NCI-H2196 (cell line): ENCODE results near the gene ARL8A.
"Not testable (repeated sequence)": the region's sequence is repeated elsewhere in the genome, so short reads cannot be mapped to it uniquely, and the experiment has no call there.

Experiments
- DNase-seq: peaks from one replicate; lab custom pipeline; 2025; ENCODE audit not compliant: unreplicated experiment; lab: John Stamatoyannopoulos, UW

Gene ARL8A

DNA sequence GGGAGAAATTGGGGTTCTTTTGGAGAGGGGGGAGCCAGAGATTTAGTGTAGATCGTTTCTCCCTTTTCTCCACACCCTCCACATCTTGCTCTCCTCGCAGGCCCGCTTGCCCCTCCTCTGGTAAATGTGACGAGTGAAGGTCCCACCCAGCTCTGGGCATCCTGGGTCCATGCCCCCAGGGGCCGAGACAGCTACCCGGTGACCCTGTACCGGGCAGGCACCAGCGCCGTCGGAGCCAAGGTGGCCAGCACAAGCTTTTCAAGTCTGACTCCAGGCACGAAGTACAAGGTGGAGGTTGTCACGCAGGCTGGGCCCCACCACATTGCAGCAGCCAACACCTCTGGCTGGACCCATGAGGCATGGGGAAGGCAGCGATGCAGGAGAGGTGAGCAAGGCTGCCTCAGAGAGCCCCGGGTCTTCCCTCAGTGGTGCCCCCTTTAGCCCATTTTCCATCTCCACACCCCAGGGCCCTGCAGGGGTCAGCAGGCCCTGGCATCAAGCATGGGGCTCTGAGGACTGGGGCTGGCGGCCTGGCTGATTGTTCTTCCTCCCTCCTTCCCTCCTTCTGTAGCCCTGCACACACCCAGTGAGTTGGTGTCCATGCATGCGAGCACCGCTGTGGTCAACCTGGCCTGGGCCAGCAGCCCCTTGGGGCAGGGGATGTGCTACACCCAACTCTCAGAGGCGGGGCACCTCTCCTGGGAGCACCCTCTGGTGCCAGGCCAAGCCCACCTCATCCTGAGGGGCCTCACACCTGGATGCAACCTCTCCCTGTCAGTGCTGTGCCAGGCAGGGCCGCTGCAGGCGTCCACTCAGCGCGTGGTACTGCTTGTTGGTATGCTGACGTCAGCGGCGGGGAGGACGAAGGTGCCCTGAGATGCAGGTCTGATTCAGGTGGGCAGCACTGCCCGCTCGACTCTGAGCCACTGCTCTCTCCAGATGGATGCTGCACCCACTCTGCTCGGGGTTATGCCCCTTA is 32.7 kb upstream of the ARL8A start:
- DNase-seq = no peak

DNA sequence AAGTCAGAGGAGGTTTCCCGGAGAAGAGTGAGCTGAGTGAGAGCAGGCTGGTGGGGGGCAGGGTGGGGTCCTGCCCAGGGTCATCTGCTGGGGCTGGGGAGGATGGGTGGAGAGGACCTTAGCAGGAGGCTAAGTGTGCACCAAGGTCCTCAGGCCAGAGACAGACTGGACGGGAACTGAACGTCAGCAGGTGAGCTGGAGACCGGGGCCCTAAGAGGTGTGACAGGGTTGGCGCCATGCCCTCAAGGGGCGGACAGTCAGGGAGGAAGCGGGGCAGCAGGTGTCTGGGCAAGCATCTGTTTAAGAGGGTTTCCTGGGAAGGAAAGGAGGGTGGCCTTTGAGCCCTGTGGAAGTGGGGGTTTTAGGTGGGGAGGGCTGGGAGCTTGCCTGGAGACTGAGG is 29.5 kb upstream of the ARL8A start:
- DNase-seq = no peak

DNA sequence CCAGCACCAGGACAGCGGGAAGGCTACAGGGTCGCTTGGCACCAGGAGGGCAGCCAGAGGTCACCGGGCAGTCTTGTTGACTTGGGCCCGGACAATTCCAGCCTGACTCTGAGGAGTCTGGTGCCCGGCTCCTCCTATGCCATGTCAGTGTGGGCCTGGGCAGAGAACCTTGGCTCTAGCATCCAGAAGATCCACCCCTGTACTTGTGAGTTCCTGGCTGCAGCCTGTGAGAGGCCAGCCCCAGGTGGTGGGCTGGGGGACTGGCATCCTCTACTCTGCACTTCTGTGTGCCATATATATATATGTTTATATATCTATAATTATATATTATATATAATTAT is 27.4 kb upstream of the ARL8A start:
- DNase-seq = no peak

DNA sequence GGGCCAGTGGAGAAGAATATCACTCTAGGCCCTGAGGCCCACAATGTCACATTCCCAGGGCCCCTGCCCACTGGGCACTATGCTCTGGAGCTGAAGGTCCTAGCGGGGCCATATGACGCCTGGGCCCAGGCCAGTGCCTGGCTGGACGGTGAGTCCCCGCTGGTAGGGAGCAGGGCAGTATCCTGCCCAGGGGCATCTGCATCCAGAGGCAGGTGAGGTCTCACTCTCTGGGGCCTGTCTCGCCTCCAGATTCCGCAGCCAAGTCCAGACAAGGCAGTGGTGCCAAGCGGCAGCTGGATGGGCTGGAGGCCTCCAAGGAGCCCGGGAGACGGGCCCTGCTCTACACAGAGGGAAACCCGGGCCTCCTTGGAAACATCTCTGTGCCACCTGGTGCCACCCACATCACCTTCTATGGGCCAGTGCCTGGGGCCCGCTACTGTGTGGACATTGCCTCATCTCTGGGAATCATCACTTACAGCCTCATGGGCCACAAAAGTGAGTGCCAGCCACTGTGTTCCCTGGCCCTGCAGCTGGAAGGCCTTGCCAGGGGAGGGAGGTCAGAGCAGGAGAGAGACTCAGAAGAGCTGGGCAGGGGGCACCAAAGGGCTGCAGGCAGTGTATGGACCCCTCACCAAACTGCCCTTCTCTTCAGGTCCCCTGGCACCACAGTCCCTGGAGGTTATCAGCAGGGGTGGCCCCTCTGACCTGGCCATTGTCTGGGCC is 26.9 kb upstream of the ARL8A start:
- no peak for DNase-seq

DNA sequence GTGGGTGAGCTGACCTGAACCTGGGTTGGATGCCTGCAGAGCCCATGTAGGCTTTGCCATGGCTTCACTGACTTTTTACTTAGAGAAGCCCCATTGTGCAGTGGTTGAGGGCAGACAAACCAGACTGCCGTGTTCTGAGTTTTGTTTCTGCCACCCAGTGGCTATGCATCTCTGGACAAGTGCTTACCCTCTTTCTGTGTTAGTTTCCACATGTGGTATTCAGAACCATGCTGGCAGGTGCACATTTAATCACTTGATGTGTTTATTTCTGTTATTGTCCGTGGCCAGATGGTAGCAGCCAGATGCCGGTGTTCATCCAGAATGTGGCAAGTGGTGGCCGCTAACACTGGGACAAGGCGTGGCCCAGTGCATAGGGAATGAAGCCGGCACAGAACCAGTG is 26.2 kb upstream of the ARL8A start:
- no peak for DNase-seq

DNA sequence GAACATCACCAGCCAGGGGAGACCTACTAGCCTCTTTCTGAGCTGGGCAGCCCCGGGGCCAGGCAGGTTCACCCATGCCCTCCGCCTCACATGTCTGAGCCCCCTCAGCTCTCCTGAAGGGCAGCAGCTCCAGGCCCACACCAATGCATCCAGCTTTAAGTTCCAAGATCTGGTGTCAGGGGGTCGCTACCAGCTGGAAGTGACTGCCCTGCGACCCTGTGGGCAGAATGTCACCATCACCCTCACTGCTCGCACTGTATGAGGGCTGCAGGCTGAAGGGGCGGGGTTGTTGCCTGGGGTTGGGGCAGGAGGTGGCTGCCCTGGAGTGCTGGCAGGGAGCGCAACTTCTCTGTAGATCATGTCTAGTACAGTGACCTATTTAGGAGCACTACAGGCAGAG is 24.3 kb upstream of the ARL8A start:
- DNase-seq = no peak

DNA sequence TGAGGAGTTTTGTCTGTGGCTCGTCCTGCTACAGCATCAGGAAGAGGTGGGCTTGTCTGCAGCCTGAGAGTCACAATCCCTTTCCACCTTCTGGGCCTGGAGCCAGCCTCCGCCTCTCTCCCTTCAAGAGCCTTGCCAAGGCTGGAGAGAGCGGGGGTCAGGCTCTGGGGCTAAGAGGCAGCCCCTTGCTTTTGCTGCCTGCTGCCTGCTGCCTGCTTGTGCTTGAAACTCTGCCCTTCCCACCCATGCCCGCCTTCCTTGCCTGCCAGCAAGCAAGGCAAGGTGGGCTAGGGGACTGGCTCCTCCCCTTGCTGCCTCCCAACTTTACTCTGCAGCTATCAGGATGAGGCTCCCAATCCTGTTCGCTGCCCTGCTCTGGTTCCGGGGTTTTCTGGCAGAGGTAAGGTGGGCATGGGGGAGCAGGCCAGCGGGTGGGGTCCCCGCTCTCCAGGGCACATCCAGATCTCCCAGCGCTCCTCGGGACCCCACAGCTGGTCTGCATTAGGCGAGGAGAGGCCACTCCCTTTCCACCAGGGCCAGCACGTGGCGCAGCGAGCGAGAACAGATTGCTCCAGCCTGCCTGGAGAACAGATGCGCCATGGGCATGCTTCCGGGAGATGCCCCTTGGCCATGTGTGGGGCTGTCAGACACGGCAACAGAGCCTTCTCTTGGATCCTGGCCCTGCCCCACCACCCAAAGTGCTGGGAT is 23.3 kb upstream of the ARL8A start:
- no peak for DNase-seq

DNA sequence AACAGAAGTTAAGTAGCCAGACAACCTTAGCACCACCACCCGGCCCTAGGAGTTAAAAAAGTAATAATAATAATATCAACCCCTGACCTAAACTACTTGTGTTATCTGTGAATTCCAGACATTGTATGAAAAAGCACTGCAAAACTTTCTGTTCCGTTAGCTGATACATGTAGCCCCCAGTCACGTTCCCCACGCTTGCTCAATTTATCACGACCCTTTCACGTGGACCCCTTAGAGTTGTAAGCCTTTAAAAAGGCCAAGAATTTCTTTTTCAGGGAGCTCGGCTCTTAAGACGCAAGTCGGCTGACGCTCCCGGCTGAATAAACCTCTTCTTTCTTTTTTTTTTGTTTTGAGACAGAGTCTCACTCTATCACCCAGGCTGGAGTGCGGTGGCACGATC is 22.5 kb upstream of the ARL8A start:
- not testable (repeated sequence) for DNase-seq

DNA sequence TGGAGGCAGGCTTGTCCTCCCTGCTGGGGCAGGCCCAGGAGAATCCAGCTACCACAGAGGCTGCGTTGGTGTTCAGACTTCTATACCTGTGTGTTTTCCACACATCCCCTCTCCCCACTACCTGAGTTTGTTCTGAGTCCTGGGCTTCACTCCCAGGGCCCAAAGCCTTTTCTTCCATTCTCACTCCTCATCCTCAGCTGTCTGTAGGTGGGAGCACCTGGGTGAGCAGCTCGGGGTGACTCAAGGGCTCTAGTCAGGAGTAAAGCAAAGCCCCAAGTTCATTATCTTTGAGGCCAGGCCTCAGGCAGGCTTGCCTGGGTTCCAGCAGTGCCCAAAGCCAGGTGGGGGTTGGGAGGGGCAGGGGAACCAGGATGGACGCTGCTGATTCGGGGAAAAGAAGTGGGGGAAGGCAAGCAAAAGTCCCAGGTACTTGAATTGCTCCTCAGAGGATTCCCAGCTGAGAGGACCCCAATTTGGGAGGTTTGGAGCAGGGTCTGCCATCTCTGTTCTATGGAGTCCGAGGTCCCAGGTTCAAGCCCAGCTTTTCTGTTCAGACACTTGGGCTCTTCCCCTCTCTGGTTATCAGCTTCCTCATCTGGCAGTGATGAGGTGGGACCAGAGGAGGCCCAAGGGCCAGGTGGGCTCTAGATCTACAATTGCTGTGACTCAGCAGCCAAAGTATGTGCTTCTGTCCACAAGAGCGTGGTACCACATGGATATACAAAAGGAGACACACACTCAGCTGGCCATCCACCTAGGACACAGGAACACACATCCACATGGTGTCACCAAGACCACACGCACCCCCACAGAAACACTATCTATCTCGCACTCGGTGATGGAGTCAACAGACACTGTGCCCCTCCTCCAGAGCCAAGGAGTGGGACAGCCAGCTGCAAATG is 21.7 kb upstream of the ARL8A start:
- DNase-seq = no peak

DNA sequence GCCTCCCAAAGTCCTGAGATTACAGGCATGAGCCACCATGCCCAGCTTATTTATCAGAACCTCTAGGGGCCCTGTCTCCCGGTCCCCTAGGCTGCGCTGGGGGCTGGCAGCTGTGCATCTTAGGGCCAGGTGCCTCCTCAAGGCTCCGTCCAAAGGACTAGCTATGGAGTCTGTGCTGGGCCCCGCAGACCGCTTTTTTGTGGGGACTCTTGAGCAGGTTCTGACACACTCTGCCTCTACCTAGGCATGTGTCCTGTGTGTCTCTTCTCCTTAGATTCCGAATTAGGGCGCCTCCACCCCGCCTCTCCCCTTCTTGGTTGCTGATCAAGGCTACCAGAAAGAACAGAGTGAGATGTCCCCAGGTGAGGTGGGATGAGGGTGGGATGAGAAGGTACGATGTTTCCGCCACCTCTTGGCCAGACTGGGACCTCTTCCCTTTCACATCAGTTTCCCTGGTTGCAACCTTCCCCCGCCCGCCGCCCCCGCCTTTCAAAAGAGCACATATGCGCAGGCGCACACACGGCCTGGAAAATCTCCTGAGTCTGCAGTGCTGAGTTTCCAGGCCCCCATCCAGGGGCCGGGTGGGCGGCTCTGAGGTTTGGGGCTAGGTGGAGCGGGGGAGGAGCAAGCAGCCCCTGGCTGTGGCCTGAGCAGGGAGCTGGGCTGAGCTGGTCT is 20.9 kb upstream of the ARL8A start:
- DNase-seq = no peak

DNA sequence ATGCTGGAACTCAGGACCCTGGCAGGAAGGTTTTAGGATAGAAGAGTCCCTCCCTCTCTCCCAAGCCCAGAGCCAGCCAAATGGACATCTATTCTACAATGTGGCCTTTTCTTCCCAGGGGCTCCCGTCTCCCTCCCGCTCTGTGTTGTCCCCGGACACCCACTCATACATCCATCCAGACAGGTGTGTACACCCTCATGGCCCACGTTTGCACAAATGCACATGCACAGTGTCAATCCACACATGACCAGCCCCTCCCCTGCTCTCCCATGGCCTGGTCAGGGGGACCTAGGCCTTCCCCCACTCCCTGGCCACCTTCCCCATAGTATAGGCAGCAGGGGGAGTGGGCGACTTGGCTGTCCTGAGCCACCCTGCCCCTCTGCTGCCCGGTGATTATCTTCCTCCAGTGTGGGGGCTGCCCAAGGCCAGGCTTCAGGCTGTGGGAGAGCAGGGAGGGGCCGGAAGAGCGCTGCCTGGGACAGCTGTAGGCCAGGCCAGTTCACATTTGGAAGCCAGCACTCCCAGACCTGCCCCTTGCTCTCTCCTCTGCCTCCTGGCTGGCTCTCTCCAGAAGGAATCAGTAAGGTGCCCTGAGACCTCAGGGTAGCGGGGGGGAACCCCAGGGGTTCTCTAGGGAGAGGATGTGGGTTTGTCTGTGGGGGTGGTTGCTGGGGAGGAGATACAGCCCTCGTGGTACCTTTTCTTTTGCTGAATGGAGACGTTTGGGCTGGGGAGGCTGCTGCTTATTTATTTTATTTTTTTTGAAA is 19.9 kb upstream of the ARL8A start:
- no peak for DNase-seq

DNA sequence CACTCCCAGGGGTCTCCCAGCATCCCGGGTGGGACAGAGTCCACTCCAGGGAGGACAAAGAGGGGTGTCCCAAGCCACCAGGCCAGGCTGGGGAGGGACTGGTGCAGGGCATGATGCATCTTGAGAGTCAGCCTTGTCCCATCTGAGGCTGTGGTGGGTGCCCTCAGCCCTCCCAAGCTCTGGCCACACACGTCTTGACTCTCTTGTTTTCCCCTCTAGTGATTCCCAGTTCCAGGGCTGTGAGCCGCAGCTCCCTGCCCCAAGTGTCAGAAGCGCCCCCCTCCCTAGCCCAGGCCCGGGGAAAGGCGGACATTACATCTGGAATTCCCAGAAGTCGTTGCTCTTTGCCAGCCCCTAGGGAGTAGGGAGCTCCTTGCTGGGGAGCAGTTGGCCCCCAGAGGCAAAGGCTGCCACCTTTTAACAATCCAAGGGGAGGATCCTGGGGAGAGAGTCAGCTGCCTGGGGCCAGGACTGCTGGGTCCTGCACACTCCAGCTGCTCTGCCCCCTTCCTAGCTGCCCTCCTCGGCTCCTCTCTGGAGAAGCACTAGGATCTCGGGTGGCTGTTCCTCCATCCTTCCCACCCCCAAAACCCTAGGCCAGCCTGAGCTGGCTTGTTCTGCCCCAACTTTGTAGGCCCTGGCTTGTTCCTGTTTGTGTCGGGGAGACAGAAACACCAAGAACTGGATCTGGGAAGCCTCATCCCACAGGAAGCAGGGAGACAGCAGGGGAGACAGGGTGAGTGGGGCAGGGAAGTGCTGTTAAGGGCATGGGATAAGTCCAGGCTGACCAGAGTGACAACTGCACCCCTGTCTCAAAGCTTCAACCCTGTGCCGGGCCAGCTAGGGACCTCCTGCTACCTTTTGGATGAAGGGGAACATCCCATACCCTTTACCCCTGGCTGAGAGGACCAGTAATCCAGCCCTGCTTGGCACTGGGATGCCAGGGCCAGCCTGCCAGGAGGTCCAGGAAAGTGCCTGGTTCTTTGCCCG is 19.0 kb upstream of the ARL8A start:
- no peak for DNase-seq

DNA sequence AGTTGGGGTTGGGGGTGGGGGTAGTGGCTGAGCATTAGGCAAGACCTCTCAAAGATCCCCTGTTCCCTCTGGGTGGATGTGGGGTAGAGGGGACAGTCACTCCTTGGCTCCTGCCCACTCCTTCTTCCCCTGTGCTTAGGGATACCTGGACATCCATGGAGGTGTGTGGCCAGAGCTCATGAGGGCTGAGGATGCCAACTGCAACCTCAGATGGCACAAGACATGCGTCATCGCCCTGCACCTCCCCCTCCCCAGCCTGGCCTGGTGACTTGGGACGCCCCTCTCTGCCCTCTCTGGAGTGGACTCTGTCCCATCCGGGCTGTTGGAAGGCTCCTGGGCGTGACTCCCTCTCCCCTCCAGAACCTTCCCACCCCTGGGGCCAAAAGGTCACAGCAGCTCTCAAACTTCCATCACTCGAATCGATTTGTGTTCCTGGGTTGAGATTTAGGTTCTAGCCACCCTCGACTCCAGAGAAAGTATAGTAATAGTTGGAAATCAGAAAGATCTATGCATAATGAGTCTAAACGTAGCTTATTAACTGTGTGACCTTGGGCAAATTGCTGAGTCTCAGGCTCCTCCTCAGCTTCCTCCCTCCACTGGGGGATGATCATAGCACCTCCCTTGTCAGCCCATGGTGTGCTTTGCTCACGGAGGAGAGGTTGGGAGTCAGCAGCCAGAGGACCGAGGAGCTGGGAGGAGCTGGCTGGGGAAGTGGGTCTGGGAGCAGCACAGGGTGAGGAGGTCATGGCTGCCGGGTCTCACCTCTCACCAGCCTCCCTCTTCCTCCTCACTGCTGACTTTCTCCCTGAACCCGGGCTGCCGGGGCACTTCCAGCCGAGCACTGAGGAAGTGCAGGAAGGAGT is 18.1 kb upstream of the ARL8A start:
- no peak for DNase-seq

DNA sequence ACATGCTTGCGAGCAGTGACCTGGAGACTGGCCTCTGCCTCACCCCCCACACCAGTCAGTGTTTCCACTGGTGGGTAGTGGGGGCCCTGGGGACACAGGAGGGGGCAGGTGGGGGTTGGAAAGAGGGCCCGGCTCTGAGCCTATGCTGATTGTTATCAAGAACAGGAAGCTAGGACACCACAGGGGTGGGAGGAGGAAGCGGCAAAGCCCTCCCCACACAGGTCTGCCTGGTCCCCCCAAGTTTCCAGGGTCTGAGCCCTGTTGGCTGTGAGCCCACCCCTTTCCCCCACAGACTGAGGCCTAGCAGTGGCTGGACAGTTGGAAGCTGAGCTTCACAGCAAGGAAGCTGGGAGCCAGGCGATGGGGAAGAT is 17.5 kb upstream of the ARL8A start:
- DNase-seq = no peak

DNA sequence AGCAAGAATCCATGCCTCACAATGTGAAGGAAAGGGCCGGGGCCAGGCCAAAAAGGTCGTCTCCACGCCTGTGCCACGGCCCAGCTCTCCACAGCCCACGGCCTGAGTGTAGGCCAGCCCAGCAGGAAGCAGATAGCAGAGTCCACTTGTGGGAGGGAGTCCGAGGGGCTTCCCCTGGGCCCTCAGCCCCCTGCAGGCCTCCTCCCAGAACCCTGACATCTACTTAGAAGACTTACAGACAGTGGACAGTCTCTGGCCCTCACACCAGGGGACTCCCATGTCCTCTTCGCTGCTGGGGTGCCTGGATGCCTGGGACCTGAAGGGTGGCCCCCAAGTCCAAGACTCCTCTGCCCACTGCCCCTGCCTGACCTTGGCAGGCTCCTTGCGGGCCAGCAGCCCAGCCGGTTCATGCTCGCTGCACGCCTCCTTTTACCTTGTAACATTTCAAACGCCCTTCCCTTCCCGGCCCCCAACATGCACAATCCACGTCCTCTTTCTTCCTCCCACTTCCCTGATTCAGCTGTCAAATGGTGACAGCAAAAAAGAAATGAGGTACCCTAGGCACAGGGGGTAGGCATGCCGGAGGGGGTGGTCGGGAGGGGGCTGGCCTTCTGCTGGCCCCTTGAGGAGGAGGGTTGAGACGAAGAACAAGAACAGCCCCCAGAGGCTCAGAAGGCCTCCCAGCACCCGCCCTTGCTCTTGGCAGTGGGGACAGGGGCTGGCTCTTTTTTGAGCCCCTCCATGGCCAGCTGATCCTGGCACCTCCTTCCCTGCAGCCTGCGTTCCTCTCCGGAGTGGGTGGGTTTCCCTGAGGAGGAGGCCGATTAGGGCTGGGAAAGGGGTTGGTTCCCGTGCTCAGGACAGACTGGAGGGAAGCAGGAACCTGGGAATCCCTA is 16.9 kb upstream of the ARL8A start:
- DNase-seq = no peak

DNA sequence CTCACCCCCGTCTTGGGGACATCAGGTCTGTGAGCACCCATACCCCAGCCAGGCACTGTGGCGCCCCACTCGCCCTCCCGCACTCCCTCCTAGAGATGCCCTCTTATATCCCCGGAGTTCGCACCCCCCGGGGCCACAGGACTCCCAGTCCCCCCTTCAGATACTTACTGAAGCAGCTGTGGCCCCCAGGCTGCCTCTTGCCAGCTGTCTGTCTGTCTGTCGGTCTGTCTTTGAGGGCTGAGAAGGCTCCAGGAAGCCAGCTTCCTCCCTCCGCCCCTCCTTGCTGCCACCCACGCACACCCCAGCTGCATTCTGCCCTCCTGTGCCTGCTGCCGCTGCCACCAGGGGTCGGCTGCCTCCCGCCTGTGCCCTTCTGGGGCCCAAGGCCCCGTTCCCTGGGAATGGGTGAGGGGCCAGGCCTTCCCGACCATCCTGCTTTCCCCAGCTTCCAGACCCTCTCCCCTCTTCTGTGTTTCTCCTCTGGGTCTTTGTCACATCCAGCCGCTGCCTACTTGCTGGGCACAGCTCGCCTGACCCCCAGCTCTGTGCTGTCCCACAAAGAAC is 15.9 kb upstream of the ARL8A start, which contains the start of gene PTPN7:
TSS of gene PTPN7 (minus strand) at position 226 of the 564 bp plus-strand sequence. CDS start 1,200 bp downstream, outside the sequence.
- DNase-seq = no peak
